ENCODE data around the gene PEX19. TPM values are rescaled to one million over a fixed set of nuclear protein-coding genes. Genes with fewer than 3 reads are reported as not detected.
A peak's percentile ranks its signal among the peaks of the same experiment; 100 is the strongest.
"Not testable (repeated sequence)": the region's sequence is repeated elsewhere in the genome, so short reads cannot be mapped to it uniquely, and the experiment has no call there.

The PEX19 gene
- 24.9 and 29.3 TPM in 2 replicates for total RNA-seq

GRCh38 chr1:160284782-160285344 lies at the start of gene PEX19:
Gene PEX19 (minus strand): TSS chr1:160285133. CDS start chr1:160285124, 9 bp downstream.
- DNase-seq (ENCODE audit: low read depth in 2 of 2), result peak; percentile 87 to 94

GRCh38 chr1:160332516-160332915 lies 47.6 kb upstream of the PEX19 start:
- no peak for DNase-seq (ENCODE audit: low read depth in 2 of 2)

GRCh38 chr1:160330119-160330518 lies 45.2 kb upstream of the PEX19 start:
- DNase-seq (ENCODE audit: low read depth in 2 of 2), result no peak

GRCh38 chr1:160328184-160328583 lies 43.3 kb upstream of the PEX19 start:
- no peak for DNase-seq (ENCODE audit: low read depth in 2 of 2)

- no peak for DNase-seq (ENCODE audit: low read depth in 2 of 2)
These were observed 41.5 kb upstream of the PEX19 start for GRCh38 chr1:160326418-160326817.

- DNase-seq (ENCODE audit: low read depth in 2 of 2), result no peak
These were observed 40.3 kb upstream of the PEX19 start for GRCh38 chr1:160325252-160325651.

GRCh38 chr1:160322831-160323230 lies 37.9 kb upstream of the PEX19 start:
- no peak for DNase-seq (ENCODE audit: low read depth in 2 of 2)

- no peak for DNase-seq (ENCODE audit: low read depth in 2 of 2)
These were observed 30.4 kb upstream of the PEX19 start for GRCh38 chr1:160315359-160315758.

GRCh38 chr1:160309571-160309970 lies 24.6 kb upstream of the PEX19 start:
- no peak for DNase-seq (ENCODE audit: low read depth in 2 of 2)

GRCh38 chr1:160309185-160309557 lies 24.2 kb upstream of the PEX19 start:
- no peak for DNase-seq (ENCODE audit: low read depth in 2 of 2)

- DNase-seq (ENCODE audit: low read depth in 2 of 2), result no peak
These were observed 23.7 kb upstream of the PEX19 start for GRCh38 chr1:160308451-160309184.

GRCh38 chr1:160307118-160307791 lies 22.3 kb upstream of the PEX19 start:
- no peak for DNase-seq (ENCODE audit: low read depth in 2 of 2)

GRCh38 chr1:160300173-160300572 lies 15.2 kb upstream of the PEX19 start:
- DNase-seq (ENCODE audit: low read depth in 2 of 2), result no peak

- DNase-seq (ENCODE audit: low read depth in 2 of 2), result no peak
These were observed 11.1 kb upstream of the PEX19 start for GRCh38 chr1:160296036-160296435.

- no peak for DNase-seq (ENCODE audit: low read depth in 2 of 2)
These were observed 8.4 kb upstream of the PEX19 start for GRCh38 chr1:160293020-160293968.

GRCh38 chr1:160291248-160292220 lies 6.6 kb upstream of the PEX19 start:
- DNase-seq (ENCODE audit: low read depth in 2 of 2), result peak; percentile 62 to 80

- DNase-seq (ENCODE audit: low read depth in 2 of 2), result not testable (repeated sequence)
These were observed 2.8 kb upstream of the PEX19 start for GRCh38 chr1:160287769-160288168.

GRCh38 chr1:160285506-160285905 lies 573 bp upstream of the PEX19 start:
- DNase-seq (ENCODE audit: low read depth in 2 of 2), result no peak

- peak; percentile 34 to 63 for DNase-seq (ENCODE audit: low read depth in 2 of 2)
These were observed 632 bp downstream of the PEX19 start for GRCh38 chr1:160284220-160284781.

- no peak for DNase-seq (ENCODE audit: low read depth in 2 of 2)
These were observed 2.1 kb downstream of the PEX19 start for GRCh38 chr1:160282807-160283206.

Measured in dermis microvascular lymphatic vessel endothelial cell (primary cell).